AG09319 (cell line): Measurements from ENCODE around the gene BFSP1.

Experiments
- DNase-seq: peaks from one replicate; pipeline ENCODE4 v3.0.0-alpha.2; 2010; ENCODE audit warnings: low read depth; ENCODE audit errors: extremely low read depth
- CTCF ChIP-seq: IDR thresholded peaks from 2 replicates; pipeline ENCODE4 v1.5.1; 2011; ENCODE audit warnings: low read depth, mild to moderate bottlenecking, inconsistent platforms, low read length, moderate library complexity

BFSP1 gene

GRCh38 chr20:17471606-17472187, 59.5 kb downstream of the BFSP1 start:
- TF ChIP-seq CTCF = no peak
- DNase-seq = no peak

GRCh38 chr20:17470973-17471372, 60.2 kb downstream of the BFSP1 start:
- DNase-seq = no peak
- TF ChIP-seq CTCF = no peak

- DNase-seq = no peak
- no peak for TF ChIP-seq CTCF
Measured at GRCh38 chr20:17470521-17470920, 60.7 kb downstream of the BFSP1 start.

GRCh38 chr20:17469246-17470030, 61.7 kb downstream of the BFSP1 start:
- DNase-seq = no peak
- TF ChIP-seq CTCF = no peak

- no peak for DNase-seq
- no peak for TF ChIP-seq CTCF
Measured at GRCh38 chr20:17468073-17468840, 62.9 kb downstream of the BFSP1 start.

GRCh38 chr20:17467120-17467655, 64.0 kb downstream of the BFSP1 start:
- no peak for TF ChIP-seq CTCF
- no peak for DNase-seq
